HG03175 (cell line): ENCODE measurements around the gene PLS3.
"Not testable (repeated sequence)": the region's sequence is repeated elsewhere in the genome, so short reads cannot be mapped to it uniquely, and the experiment has no call there.

Experiments
- ATAC-seq: cut with Tn5 transposase; IDR thresholded peaks from one replicate; pipeline ENCODE4 v1.9.1; 2021; ENCODE audit warnings: mild to moderate bottlenecking, moderate library complexity; ENCODE audit not compliant: unreplicated experiment

The PLS3 gene

GRCh38 chrX:115560978-115561604 lies at the start of gene PLS3:
PLS3 (plus strand) TSS chrX:115561174; CDS start chrX:115610251, 49,077 bp downstream.
- peak; percentile 45 for ATAC-seq

GRCh38 chrX:115518113-115518512 lies 42.9 kb upstream of the PLS3 start:
- no peak for ATAC-seq

- no peak for ATAC-seq
Observed at GRCh38 chrX:115521741-115522140, 39.2 kb upstream of the PLS3 start.

- ATAC-seq, result no peak
Observed at GRCh38 chrX:115522952-115523351, 38.0 kb upstream of the PLS3 start.

- ATAC-seq, result no peak
Observed at GRCh38 chrX:115525486-115525885, 35.5 kb upstream of the PLS3 start.

GRCh38 chrX:115531818-115532403 lies 29.1 kb upstream of the PLS3 start:
- ATAC-seq, result no peak

- no peak for ATAC-seq
Observed at GRCh38 chrX:115533485-115533884, 27.5 kb upstream of the PLS3 start.

- no peak for ATAC-seq
Observed at GRCh38 chrX:115534383-115534782, 26.6 kb upstream of the PLS3 start.

- no peak for ATAC-seq
Observed at GRCh38 chrX:115535421-115535820, 25.6 kb upstream of the PLS3 start.

GRCh38 chrX:115535844-115536243 lies 25.1 kb upstream of the PLS3 start:
- no peak for ATAC-seq

GRCh38 chrX:115539841-115540240 lies 21.1 kb upstream of the PLS3 start:
- ATAC-seq, result no peak

GRCh38 chrX:115541045-115541444 lies 19.9 kb upstream of the PLS3 start:
- ATAC-seq, result not testable (repeated sequence)

GRCh38 chrX:115547448-115547847 lies 13.5 kb upstream of the PLS3 start:
- no peak for ATAC-seq

- ATAC-seq, result no peak
Observed at GRCh38 chrX:115549008-115549407, 12.0 kb upstream of the PLS3 start.

GRCh38 chrX:115553171-115553570 lies 7.8 kb upstream of the PLS3 start:
- ATAC-seq, result no peak

GRCh38 chrX:115559672-115560071 lies 1.3 kb upstream of the PLS3 start:
- no peak for ATAC-seq

- ATAC-seq, result no peak
Observed at GRCh38 chrX:115560211-115560977, 580 bp upstream of the PLS3 start.

GRCh38 chrX:115561605-115562479 lies 868 bp downstream of the PLS3 start:
- ATAC-seq, result peak; percentile 38

- ATAC-seq, result no peak
Observed at GRCh38 chrX:115562480-115562847, 1.5 kb downstream of the PLS3 start.

- ATAC-seq, result no peak
Observed at GRCh38 chrX:115563633-115564162, 2.7 kb downstream of the PLS3 start.

- ATAC-seq, result no peak
Observed at GRCh38 chrX:115564243-115564642, 3.3 kb downstream of the PLS3 start.
